Stimulated activated CD8-positive, alpha-beta memory T cell treated with anti-CD3 and anti-CD28 coated beads, Interleukin-4, amount 100 ng/mL, for 48 hours (primary cell): ENCODE measurements around the gene IGF2BP2.
"Not testable (repeated sequence)": the region's sequence is repeated elsewhere in the genome, so short reads cannot be mapped to it uniquely, and the experiment has no call there.

Source experiments
- DNase-seq: peaks from one replicate; pipeline ENCODE4 v3.0.0-alpha.2; 2020

Gene IGF2BP2

DNA sequence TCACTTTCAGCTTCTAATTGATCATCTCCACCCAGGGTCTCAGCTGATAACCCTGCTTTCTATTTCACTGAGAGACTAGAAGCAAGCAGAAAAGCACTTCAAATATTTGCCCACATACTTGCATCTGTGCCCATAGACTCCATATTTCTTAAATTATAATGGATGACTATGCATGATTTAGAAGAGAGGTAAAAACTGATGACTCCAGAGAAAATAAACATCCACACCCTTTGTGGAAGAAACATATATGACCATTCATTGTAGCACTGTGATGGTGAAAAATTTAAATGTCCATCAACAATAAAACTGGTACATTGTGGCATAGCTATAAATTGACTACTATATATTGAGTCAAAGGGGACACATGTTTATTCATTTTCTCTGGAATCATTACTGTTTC lies 7.1 kb upstream of the IGF2BP2 start:
- no peak for DNase-seq

DNA sequence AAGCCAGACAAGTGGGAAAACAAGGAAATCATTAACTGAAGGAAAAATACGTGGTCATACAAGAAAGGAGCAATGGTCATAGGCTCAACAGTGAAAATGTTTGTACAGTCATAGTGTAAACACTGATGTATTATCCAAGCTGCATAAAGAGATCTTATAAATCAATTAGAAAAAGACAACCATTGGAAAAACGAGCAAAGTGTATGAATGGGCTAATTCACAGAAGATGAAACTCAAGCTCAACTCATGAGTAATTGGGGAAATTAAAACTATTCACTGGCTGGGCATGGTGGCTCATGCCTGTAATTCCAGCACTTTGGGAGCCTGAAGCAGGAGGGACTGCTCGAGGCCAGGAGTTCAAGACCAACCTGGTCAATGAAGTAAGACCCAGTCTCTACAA lies 6.4 kb upstream of the IGF2BP2 start:
- DNase-seq, result no peak

DNA sequence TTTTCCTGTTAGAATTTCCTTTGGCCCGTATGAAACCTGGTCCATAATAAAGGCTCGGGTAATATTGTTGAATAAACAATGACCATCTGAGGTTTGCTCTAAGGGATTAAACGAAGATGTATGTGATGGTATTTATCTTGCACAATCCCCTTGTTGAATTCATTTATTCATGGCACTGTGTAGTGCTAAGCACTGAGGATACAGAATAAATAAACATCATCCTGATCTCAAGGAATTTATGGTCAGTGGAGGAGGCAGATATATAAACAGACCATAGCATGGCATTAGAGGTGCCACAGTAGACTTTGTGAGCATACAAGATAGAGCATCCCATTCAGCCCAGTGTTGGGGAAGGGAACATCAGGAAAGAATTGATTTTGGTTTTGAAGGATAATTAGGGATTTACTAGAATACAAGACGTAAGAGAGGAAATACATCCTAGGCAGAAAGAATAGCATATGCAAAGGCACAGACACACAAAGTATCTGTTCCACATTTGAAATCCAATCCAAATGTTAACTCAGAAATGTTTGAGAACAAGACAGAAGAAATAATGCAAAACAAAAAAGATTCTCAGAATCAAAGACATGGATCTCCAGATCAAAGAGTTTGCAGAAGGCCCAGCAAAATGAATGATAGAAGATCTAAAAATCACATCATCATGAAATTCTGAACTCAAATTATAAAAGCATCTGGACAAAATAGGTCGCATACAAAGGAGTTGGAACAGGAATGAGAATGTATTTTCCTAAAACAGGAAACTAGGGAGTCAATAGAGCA lies 5.4 kb upstream of the IGF2BP2 start:
- DNase-seq, result no peak

DNA sequence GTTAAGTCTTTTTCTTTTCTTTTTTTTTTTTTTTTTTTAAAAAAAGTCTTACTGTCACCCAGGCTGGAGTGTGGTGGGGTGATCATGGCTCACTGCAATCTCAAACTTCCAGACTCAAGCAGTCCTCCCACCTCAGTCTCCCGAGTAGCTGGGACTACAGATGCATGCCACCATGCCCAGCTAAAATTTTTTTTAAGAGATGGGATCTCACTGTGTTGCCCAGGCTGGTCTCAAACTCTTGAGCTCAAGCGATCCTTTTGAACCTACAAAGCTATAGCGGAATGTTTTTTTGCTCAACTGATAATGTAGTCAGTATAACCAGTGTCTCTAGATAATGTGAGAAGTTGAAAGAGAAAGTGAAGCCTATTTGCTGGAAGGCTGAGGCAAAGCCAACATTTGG lies 3.9 kb upstream of the IGF2BP2 start:
- no peak for DNase-seq

DNA sequence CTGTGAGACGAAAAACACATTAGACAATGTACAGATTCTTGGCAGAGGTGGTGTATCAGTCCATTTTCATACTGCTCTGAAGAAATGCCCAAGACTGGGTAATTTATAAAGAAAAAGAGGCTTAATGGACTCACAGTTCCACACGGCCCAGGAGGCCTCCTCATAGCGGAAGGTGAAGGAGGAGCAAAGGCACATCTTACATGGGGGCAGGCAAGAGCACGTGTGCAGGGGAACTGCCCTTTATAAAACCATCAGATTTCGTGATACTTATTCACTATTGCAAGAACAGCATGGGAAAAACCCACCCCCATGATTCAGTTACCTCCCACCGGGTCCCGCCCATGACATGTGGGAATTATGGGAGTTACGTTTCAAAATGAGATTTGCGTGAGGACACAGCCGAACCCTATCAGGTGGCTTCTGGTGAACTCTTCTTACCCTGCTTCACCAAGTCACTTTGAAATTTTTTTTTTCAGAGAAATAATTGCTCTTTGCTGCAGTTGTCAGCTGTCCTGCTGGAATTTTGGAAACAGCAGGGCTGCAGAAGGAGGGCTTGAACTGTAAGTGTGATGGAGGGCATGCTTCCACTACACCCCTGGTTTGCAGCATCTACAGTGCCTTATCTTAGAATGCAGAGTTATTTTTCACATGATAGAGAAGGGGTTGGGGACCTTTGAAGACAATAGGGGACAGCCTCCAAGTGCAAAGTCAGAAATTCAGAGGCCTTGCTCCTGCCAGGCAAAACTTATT lies 2.9 kb upstream of the IGF2BP2 start:
- no peak for DNase-seq

DNA sequence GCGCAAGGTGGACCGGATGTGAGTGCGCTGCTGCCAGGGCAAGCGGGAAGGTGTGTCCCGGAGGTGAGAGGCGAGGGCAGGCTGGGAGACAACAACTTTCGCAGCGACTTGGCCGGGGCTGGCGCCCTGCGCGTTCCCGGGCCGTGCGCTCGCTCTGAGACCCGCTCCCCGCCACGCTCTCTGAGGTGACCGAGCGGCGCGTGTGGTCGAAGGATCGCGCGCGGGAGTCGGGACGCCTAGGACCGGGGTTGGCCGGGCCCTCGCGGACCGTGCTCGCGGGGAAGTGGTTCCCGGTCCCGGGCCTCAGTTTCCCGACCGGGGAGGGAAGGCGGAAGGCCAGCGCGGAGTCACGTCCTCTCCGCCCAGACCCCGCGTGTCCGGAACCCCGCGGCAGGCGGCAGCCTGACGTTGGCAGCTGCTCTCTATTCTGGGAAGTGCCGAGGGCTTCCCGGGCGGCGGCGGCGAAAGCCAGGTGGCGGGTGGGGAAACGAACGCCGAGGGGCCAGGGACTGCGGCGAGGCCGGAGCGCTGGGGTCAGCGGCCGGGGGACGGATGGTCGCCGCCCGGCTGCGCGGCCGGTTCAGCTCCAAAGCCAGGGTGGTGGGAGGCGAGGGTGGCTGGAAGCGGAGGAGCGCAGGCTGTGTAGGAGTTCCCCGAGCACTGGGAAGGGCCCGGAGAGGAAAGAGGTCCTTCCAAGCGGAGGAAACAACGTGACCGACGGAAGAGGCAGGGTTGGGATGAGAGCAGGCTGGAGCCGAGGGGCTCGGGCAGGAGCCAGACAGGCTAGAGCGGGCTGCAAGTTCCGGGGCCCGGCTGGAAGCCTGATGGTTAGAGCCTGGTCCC lies 1.0 kb upstream of the IGF2BP2 start:
- peak; percentile 59 for DNase-seq

DNA sequence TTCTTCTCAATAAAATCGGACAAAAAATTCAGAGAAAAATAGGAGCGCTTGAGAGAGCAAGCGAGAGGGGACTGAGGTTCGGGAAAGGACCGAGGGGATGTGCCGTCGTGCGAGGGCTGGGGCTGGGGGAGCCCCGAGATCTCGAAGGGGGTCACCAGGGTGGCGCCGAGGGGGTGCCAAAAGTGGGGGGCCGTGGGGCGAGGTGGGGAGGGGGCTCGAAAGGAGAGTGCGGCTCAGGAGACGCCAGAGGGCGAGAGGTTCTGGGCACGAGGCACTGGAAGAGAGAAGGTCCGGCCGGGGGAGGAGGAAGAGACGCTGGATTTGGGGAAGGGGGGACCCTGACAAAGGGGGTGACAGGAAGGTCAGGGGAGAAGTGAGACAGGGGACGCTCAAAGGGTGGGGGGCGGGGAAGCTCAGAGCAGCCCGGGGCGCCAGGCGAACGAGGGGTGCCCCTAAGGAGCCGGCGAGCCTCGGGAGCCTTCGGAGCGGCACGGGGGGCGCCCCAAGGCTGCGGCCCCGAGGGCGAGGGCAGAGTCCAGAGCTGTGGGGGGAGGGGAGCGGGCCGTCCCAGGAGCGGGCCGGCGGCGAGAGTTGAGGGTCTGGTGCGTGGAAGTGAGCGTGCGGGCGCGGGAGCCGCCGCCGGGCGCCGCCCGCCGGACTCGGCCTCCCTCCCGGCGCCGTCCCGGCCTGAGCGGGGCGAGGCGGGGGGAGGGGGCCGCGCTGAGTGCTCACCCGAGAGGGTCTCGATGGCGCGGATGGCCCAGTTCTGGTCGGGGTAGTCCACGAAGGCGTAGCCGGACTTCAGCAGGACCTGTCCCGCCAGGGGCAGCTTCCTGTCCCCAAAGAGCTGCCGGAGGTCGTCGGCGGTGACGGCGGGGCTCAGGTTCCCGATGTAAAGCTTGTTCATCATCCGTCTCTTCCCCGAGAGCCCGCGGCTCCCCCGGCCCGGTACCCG lies 514 bp downstream of the IGF2BP2 start:
- peak; percentile 50 for DNase-seq

DNA sequence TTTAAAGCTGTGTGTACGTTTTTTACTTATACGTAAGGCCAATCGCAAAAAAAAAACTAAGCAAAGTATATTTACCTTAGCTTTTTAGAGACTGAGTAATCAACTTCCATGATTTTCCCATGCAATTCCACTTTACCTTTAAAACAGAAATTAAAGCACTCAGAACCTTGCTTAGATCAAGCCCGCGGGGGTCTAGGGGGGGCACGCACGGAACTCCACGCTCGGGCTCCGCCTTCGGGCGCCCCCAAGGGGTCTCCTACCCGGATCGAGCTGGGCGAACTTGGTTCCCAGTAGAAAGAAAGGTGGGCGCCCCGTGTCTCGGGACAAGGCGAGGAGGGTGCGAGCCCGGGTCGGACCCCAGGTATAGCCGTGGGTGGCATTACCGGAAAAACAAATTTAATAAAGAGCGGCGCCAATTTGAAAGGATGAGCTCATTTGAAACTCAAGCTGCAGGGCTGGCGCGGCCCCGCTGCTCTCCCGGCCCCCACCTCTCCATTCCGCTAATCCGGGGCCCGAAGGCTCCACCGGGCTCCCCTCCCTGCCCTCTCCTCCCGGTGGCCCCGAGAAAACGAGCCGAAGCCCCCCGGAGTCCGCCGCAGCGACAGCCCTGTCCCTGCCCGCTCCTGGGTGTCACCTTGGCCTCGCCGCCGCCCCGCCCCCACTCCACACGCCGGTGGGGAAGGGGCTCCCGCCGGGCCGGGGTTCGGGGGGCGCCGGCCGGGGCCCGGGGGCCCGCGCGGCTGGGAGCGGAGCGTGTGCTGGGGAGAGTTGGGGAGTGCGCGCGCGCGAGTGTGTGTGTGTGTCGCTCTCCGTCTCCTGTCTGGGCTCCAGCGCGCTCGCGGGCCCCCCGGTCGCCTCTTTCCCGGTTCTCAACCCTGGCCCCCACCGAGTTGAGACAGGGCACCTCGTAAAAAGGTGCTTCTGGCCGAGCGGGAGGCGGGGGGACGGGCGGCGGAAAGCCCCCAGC lies 1.5 kb downstream of the IGF2BP2 start:
- peak; percentile 41 for DNase-seq

DNA sequence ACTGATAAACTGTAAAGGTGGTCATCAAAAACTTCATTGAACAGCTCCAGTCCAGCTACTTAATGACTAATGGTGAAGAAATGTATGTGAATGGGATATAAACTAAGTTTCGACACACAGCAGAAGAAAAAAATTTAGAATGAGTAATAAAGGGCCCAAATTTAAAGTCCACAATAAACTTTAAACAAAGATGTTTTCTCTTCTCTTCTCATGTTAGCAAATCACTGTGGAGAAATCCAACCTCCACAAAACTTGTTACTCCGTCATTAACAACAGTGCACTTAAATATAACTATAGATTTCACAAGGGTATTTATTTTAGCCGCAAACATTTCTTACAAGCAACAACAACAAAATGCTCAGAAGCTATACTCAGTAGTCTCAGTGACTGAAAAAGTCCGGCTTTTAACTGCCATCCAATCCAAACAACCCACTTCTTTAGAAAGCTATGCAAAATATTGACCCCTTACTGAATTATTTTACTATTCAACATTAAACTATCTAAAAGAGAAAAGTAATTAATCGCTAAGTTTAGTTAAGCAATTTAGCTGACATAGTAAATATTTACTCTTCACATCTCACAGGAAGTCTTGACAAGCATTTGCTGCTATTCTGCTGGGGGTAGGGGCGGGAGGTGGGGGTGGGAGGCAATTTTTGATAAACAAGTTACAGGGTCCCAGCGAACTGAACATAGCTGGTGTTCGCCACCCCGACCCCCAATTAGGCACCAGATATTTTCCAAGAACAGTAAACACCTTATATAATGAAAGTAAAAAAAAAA lies 2.4 kb downstream of the IGF2BP2 start:
- DNase-seq, result no peak

DNA sequence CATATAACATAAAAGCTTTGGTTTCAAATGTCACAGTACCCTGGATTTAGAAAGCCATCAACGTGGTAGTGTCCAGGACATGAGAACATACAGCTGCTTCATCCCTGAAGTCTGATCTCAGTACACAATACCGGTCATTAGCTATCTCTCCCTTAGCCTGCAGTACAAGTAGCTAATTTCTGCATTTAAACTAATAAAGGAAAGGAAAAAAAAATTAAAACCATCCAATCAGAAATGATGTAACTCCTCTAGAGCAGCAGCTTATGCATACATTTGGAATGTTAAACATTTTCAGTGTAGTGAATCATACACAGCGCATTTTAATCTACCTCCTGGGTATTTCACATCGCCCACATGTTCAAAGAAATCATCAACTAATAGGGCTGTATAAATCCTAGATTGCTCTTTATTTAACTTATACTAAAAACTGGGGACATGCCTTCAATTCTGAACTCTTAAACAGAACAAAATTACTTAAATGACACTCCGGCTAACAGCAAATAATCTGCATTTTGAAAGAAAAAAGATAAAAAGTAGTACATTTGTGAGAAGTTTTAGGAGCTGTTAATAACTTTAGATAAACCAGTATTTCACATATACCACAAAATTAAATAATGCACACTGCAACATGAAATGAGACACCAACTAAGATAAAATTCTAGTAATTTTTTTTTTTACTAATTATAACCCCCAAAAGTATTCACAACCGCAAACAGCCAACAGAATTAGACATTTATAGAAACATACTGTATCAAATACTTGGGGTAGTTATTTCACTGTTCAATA lies 3.7 kb downstream of the IGF2BP2 start:
- no peak for DNase-seq

DNA sequence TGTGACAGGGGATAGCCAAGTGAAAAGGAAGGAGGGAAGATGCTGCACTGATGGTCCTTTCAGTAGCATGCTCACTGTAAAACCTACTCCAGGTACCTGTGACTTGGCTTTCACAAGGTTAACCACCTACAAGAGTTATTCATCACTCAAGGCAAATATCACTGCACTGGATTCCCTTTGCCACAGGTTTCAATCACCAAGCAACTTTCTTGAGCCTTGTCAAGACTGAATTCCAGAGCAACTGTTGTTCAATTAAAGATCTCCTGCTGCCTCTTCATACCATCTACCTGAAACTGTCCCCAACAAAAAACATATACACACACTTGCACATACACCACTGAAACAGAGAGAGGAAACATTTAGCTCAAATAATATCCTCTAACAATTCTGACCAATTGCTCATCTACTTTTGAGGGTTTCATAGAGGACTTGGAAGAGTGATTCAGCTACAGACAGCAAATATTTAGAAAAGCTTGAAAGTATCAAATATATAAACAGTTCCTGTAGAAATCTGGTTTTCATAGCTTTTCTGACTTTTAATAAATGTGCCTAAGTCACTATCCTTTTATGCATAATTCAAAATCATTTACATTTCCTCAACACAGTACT lies 6.5 kb downstream of the IGF2BP2 start:
- no peak for DNase-seq

DNA sequence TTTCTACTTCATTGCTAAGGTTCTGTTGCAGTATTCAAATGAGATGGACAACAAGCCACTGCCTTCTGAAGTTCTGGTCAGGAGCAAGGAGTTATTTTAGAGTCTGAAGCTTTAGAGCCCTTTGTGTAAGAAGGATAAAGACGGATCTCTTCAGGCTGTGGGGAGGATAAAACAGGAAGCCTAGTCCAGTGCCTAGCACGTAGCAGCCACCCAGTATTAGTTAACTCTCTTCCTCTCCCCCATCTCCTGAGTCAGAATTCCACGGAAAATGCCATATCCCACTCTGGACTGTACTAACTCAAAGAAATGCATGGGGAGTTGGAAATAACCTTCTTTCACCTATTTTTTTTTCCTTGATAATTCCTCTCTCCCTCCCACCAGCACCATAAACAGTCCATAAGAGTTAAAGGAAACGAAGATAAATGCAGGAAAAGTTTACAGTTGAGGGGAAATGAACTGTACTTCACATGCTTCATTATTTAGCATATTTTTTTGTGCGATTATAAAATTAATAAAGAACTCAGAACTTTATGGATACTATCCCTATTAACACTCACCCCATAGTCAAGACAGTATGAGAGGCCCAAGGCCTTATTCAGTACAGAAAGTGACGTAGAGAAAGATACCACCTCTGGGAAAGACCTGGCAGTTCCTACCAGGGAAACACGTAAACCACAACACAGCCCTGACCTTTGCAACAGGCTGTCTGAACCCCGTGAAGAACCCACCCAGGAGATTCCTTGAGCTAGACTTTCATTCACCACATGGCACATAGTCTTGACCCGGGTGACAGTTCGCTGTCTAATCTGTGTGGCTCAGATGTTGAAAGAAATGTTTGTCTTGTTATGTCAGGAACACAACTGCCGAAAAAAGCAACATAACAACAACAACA lies 9.2 kb downstream of the IGF2BP2 start:
- DNase-seq, result no peak

DNA sequence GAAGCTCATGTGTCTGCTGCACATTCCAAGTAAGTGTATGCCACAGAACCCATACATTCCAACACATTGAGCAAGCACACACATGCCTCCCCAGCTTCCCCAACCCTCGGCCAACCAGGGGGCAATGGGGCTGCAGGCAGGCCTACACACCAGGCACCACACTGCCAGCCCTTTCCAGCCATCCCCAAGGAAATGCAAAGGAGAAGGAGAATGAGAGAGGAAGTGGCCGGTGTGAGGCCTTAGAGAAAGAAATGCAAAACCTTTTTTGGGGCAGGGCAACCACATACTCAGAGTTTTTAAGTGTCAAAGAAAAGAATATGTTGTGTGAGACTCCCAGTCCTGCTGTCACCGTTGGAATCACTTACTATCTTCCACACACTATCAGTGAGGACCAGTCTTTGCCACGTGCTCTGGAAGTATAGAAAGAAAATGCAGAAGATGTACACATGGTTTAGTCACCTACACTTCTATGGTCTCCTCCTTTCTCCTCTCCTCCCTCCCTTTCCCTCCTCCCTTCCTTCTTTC lies 11.1 kb downstream of the IGF2BP2 start:
- no peak for DNase-seq

DNA sequence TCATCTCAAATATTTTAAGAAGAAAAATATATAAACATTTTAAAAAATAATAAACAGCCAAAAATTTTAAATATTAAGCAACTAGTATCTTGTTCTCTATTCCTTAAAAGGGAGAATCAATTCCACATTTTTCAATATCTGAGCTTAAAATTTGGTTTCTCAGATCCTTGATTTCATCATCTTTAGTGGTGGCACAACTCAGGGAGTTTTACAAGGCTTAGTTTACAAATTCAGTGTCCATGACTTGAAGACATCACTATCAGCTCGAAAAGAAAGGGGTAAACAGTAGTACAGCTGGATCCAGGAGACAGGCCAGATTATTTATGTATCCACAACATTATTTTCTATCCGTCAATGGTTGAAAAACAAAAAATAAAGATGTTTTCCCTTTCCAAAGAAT lies 11.6 kb downstream of the IGF2BP2 start:
- DNase-seq, result no peak

DNA sequence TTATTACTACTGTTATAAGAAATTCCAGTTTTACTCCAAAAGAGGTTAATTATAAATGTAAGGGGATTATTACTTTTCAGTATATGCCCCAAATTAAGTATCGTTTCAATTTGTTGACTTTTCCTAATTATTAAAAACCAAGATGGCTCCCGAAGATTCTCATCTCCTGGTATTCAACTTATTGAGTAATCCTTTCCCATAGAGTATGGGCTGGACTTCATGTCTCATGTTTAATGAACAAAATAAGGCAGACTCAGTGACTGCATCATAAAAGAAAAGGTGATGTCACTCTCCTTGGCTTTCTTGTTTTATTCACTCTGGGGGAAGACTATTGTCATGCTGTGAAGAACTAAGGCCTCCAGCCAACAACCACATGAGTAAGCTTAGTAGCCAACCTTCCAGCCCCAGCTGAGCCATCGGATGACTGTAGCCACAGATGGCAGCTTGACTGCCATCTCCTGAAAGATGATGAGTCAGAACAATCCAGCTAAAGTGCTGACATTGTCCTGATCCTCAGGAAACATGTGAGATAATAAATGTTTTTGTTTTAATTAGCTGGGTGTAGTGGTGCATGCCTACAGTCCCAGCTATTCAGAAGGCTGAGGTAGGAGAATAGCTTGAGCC lies 17.3 kb downstream of the IGF2BP2 start:
- no peak for DNase-seq

DNA sequence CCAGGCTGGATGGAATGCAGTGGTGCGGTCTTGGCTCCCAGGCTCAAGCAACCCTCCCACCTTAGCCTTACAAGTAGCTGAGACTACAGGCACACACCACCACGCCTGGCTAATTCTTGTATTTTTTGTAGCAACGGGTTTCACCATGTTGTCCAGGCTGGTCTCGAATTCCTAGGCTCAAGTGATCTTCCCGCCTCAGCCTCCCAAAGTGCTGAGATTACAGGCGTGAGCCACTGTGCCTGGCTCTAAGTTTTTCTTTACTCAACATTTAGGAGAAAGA lies 26.1 kb downstream of the IGF2BP2 start:
- not testable (repeated sequence) for DNase-seq
